ENCODE data around the gene STXBP6. TPM values are rescaled to one million over a fixed set of nuclear protein-coding genes. Genes with fewer than 3 reads are reported as not detected.
"Not testable (repeated sequence)": the region's sequence is repeated elsewhere in the genome, so short reads cannot be mapped to it uniquely, and the experiment has no call there.

STXBP6 gene
- polyA plus RNA-seq, 3 donors = 8.1 to 9.9 (median 8.4) TPM

- peak in 9 of 11 donors; percentile 29 to 57 (median 45) for DNase-seq (ENCODE audit: extremely low read depth in 1 of 11, low read depth in 9 of 11, low spot score in 4 of 11)
Observed at GRCh38 chr14:24941719-24942118, 108.2 kb downstream of the STXBP6 start.

- DNase-seq (ENCODE audit: extremely low read depth in 1 of 11, low read depth in 9 of 11, low spot score in 4 of 11) = no peak
Observed at GRCh38 chr14:24940213-24940783, 109.6 kb downstream of the STXBP6 start.

GRCh38 chr14:24938593-24938992, 111.4 kb downstream of the STXBP6 start:
- DNase-seq (ENCODE audit: extremely low read depth in 1 of 11, low read depth in 9 of 11, low spot score in 4 of 11) = no peak

- DNase-seq (ENCODE audit: extremely low read depth in 1 of 11, low read depth in 9 of 11, low spot score in 4 of 11) = no peak
Observed at GRCh38 chr14:24937300-24937699, 112.6 kb downstream of the STXBP6 start.

- DNase-seq (ENCODE audit: extremely low read depth in 1 of 11, low read depth in 9 of 11, low spot score in 4 of 11) = not testable (repeated sequence)
Observed at GRCh38 chr14:24936773-24937172, 113.2 kb downstream of the STXBP6 start.

- no peak for DNase-seq (ENCODE audit: extremely low read depth in 1 of 11, low read depth in 9 of 11, low spot score in 4 of 11)
Observed at GRCh38 chr14:24935796-24936195, 114.2 kb downstream of the STXBP6 start.

GRCh38 chr14:24928386-24928900, 121.5 kb downstream of the STXBP6 start:
- no peak for DNase-seq (ENCODE audit: extremely low read depth in 1 of 11, low read depth in 9 of 11, low spot score in 4 of 11)

GRCh38 chr14:24927809-24928208, 122.1 kb downstream of the STXBP6 start:
- no peak for DNase-seq (ENCODE audit: extremely low read depth in 1 of 11, low read depth in 9 of 11, low spot score in 4 of 11)

GRCh38 chr14:24925771-24926374, 124.1 kb downstream of the STXBP6 start:
- no peak for DNase-seq (ENCODE audit: extremely low read depth in 1 of 11, low read depth in 9 of 11, low spot score in 4 of 11)

GRCh38 chr14:24924544-24924943, 125.4 kb downstream of the STXBP6 start:
- DNase-seq (ENCODE audit: extremely low read depth in 1 of 11, low read depth in 9 of 11, low spot score in 4 of 11) = no peak

GRCh38 chr14:24921903-24922302, 128.0 kb downstream of the STXBP6 start:
- no peak for DNase-seq (ENCODE audit: extremely low read depth in 1 of 11, low read depth in 9 of 11, low spot score in 4 of 11)

- no peak for DNase-seq (ENCODE audit: extremely low read depth in 1 of 11, low read depth in 9 of 11, low spot score in 4 of 11)
Observed at GRCh38 chr14:24920265-24921075, 129.5 kb downstream of the STXBP6 start.

GRCh38 chr14:24918822-24919221, 131.1 kb downstream of the STXBP6 start:
- no peak for DNase-seq (ENCODE audit: extremely low read depth in 1 of 11, low read depth in 9 of 11, low spot score in 4 of 11)

GRCh38 chr14:24915958-24916595, 133.9 kb downstream of the STXBP6 start:
- DNase-seq (ENCODE audit: extremely low read depth in 1 of 11, low read depth in 9 of 11, low spot score in 4 of 11) = no peak

GRCh38 chr14:24915403-24915921, 134.5 kb downstream of the STXBP6 start:
- no peak for DNase-seq (ENCODE audit: extremely low read depth in 1 of 11, low read depth in 9 of 11, low spot score in 4 of 11)

- no peak for DNase-seq (ENCODE audit: extremely low read depth in 1 of 11, low read depth in 9 of 11, low spot score in 4 of 11)
Observed at GRCh38 chr14:24913746-24914145, 136.2 kb downstream of the STXBP6 start.

GRCh38 chr14:24913021-24913420, 136.9 kb downstream of the STXBP6 start:
- no peak for DNase-seq (ENCODE audit: extremely low read depth in 1 of 11, low read depth in 9 of 11, low spot score in 4 of 11)

- no peak for DNase-seq (ENCODE audit: extremely low read depth in 1 of 11, low read depth in 9 of 11, low spot score in 4 of 11)
Observed at GRCh38 chr14:24911324-24912109, 138.4 kb downstream of the STXBP6 start.
